ENCODE results near the gene UQCRC2.
"Not testable (repeated sequence)": the region's sequence is repeated elsewhere in the genome, so short reads cannot be mapped to it uniquely, and the experiment has no call there.

UQCRC2 gene

GRCh38 chr16:22016927-22017326 lies 63.8 kb downstream of the UQCRC2 start:
- Histone ChIP-seq H3K9me3 (ENCODE audit: control extremely low read depth in 1 of 5, control insufficient read depth in 4 of 5, insufficient read depth in 2 of 5, low read depth in 1 of 5, low read length in 4 of 5) (no peaks in the 10 kb centered on the region), H3K4me1 (ENCODE audit: control extremely low read depth in 1 of 4, control insufficient read depth in 4 of 4, insufficient read depth in 4 of 4, low read length in 3 of 4) (peaks cover 0 to 5% (median 1%) of the 10 kb centered on the region in 4 experiments), H3K27ac (ENCODE audit: insufficient read depth in 1 of 2, low read depth in 1 of 2, low read length in 2 of 2, poor library complexity in 1 of 2, severe bottlenecking in 2 of 2) (no peak overlapping the region), H3K36me3 (ENCODE audit: control insufficient read depth in 4 of 4, insufficient read depth in 4 of 4, low read length in 3 of 4) (no peaks in the 10 kb centered on the region), H3K27me3 (replicated peaks in 2 of 5; ENCODE audit: control insufficient read depth in 4 of 5, insufficient read depth in 5 of 5, low read length in 4 of 5) (no peaks in the 10 kb centered on the region), H3K4me3 (ENCODE audit: control insufficient read depth in 1 of 7, extremely low read depth in 1 of 7, insufficient read depth in 4 of 7, low read depth in 2 of 7, low read length in 6 of 7) (no peak overlapping the region)
- POLR2A ChIA-PET, result no interaction called here
- WGBS (ENCODE audit: insufficient coverage), result 100% methylated on average over 1 of the region's 4 CpGs
- no peak for DNase-seq
- CTCF ChIA-PET, result interaction anchor here (0.6 to 1.7 kb wide), 5 partner anchors 13 to 231 kb away, joined by 3 to 7 read pairs (median 6); no protein-coding TSS in a partner anchor

GRCh38 chr16:22018559-22018958 lies 65.4 kb downstream of the UQCRC2 start:
- ChIA-PET POLR2A (no interaction called here), CTCF (no interaction called here)
- no peak for DNase-seq
- Histone ChIP-seq H3K4me1 (ENCODE audit: control extremely low read depth in 1 of 4, control insufficient read depth in 4 of 4, insufficient read depth in 4 of 4, low read length in 3 of 4) (peaks cover 0 to 5% (median 1%) of the 10 kb centered on the region in 4 experiments), H3K9me3 (ENCODE audit: control extremely low read depth in 1 of 5, control insufficient read depth in 4 of 5, insufficient read depth in 2 of 5, low read depth in 1 of 5, low read length in 4 of 5) (no peaks in the 10 kb centered on the region), H3K27me3 (replicated peaks in 2 of 5; ENCODE audit: control insufficient read depth in 4 of 5, insufficient read depth in 5 of 5, low read length in 4 of 5) (no peaks in the 10 kb centered on the region), H3K4me3 (ENCODE audit: control insufficient read depth in 1 of 7, extremely low read depth in 1 of 7, insufficient read depth in 4 of 7, low read depth in 2 of 7, low read length in 6 of 7) (no peak overlapping the region), H3K36me3 (ENCODE audit: control insufficient read depth in 4 of 4, insufficient read depth in 4 of 4, low read length in 3 of 4) (no peaks in the 10 kb centered on the region), H3K27ac (ENCODE audit: insufficient read depth in 1 of 2, low read depth in 1 of 2, low read length in 2 of 2, poor library complexity in 1 of 2, severe bottlenecking in 2 of 2) (no peak overlapping the region)
- WGBS (ENCODE audit: insufficient coverage), result 83% methylated on average over 1 of the region's 1 CpG

GRCh38 chr16:22022151-22022550 lies 69.0 kb downstream of the UQCRC2 start:
- Histone ChIP-seq H3K27me3 (replicated peaks in 2 of 5; ENCODE audit: control insufficient read depth in 4 of 5, insufficient read depth in 5 of 5, low read length in 4 of 5) (no peaks in the 10 kb centered on the region), H3K4me3 (ENCODE audit: control insufficient read depth in 1 of 7, extremely low read depth in 1 of 7, insufficient read depth in 4 of 7, low read depth in 2 of 7, low read length in 6 of 7) (no peak overlapping the region), H3K9me3 (ENCODE audit: control extremely low read depth in 1 of 5, control insufficient read depth in 4 of 5, insufficient read depth in 2 of 5, low read depth in 1 of 5, low read length in 4 of 5) (no peaks in the 10 kb centered on the region), H3K27ac (ENCODE audit: insufficient read depth in 1 of 2, low read depth in 1 of 2, low read length in 2 of 2, poor library complexity in 1 of 2, severe bottlenecking in 2 of 2) (no peak overlapping the region), H3K4me1 (ENCODE audit: control extremely low read depth in 1 of 4, control insufficient read depth in 4 of 4, insufficient read depth in 4 of 4, low read length in 3 of 4) (peaks cover 0 to 2% (median 0%) of the 10 kb centered on the region in 4 experiments), H3K36me3 (ENCODE audit: control insufficient read depth in 4 of 4, insufficient read depth in 4 of 4, low read length in 3 of 4) (no peaks in the 10 kb centered on the region)
- ChIA-PET POLR2A (no interaction called here), CTCF (no interaction called here)
- 100% methylated on average over 1 of the region's 5 CpGs for WGBS (ENCODE audit: insufficient coverage)
- no peak for DNase-seq

GRCh38 chr16:22023505-22023904 lies 70.3 kb downstream of the UQCRC2 start:
- no CpG with 5 or more reads among the region's 1 CpG for WGBS (ENCODE audit: insufficient coverage)
- no peaks in the 10 kb centered on the region for H3K9me3 ChIP-seq (ENCODE audit: control extremely low read depth in 1 of 5, control insufficient read depth in 4 of 5, insufficient read depth in 2 of 5, low read depth in 1 of 5, low read length in 4 of 5)
- H3K4me3 ChIP-seq (ENCODE audit: control insufficient read depth in 1 of 7, extremely low read depth in 1 of 7, insufficient read depth in 4 of 7, low read depth in 2 of 7, low read length in 6 of 7), result no peak overlapping the region
- no peaks in the 10 kb centered on the region for H3K27me3 ChIP-seq (replicated peaks in 2 of 5; ENCODE audit: control insufficient read depth in 4 of 5, insufficient read depth in 5 of 5, low read length in 4 of 5)
- no peak for DNase-seq
- H3K27ac ChIP-seq (ENCODE audit: insufficient read depth in 1 of 2, low read depth in 1 of 2, low read length in 2 of 2, poor library complexity in 1 of 2, severe bottlenecking in 2 of 2), result no peak overlapping the region
- H3K36me3 ChIP-seq (ENCODE audit: control insufficient read depth in 4 of 4, insufficient read depth in 4 of 4, low read length in 3 of 4), result no peaks in the 10 kb centered on the region
- H3K4me1 ChIP-seq (ENCODE audit: control extremely low read depth in 1 of 4, control insufficient read depth in 4 of 4, insufficient read depth in 4 of 4, low read length in 3 of 4), result peaks cover 0 to 2% (median 0%) of the 10 kb centered on the region in 4 experiments
- POLR2A ChIA-PET, result no interaction called here
- CTCF ChIA-PET, result no interaction called here

- 92% methylated on average over 2 of the region's 4 CpGs for WGBS (ENCODE audit: insufficient coverage)
- H3K27me3 ChIP-seq (replicated peaks in 2 of 5; ENCODE audit: control insufficient read depth in 4 of 5, insufficient read depth in 5 of 5, low read length in 4 of 5); DNase-seq; H3K9me3 ChIP-seq (ENCODE audit: control extremely low read depth in 1 of 5, control insufficient read depth in 4 of 5, insufficient read depth in 2 of 5, low read depth in 1 of 5, low read length in 4 of 5); POLR2A ChIA-PET; H3K4me1 ChIP-seq (ENCODE audit: control extremely low read depth in 1 of 4, control insufficient read depth in 4 of 4, insufficient read depth in 4 of 4, low read length in 3 of 4); H3K36me3 ChIP-seq (ENCODE audit: control insufficient read depth in 4 of 4, insufficient read depth in 4 of 4, low read length in 3 of 4); H3K27ac ChIP-seq (ENCODE audit: insufficient read depth in 1 of 2, low read depth in 1 of 2, low read length in 2 of 2, poor library complexity in 1 of 2, severe bottlenecking in 2 of 2); H3K4me3 ChIP-seq (ENCODE audit: control insufficient read depth in 1 of 7, extremely low read depth in 1 of 7, insufficient read depth in 4 of 7, low read depth in 2 of 7, low read length in 6 of 7): not testable (repeated sequence)
- CTCF ChIA-PET, result interaction anchor here (1.5 kb wide), 1 partner anchor 12 kb away, joined by 3 read pairs; no protein-coding TSS in a partner anchor
Observed at GRCh38 chr16:22024785-22025184, 71.6 kb downstream of the UQCRC2 start.

- peaks cover 0 to 12% (median 2%) of the 10 kb centered on the region in 4 experiments for H3K36me3 ChIP-seq (ENCODE audit: control insufficient read depth in 4 of 4, insufficient read depth in 4 of 4, low read length in 3 of 4)
- no peak overlapping the region for H3K27ac ChIP-seq (ENCODE audit: insufficient read depth in 1 of 2, low read depth in 1 of 2, low read length in 2 of 2, poor library complexity in 1 of 2, severe bottlenecking in 2 of 2)
- 100% methylated on average over 1 of the region's 2 CpGs for WGBS (ENCODE audit: insufficient coverage)
- H3K4me3 ChIP-seq (ENCODE audit: control insufficient read depth in 1 of 7, extremely low read depth in 1 of 7, insufficient read depth in 4 of 7, low read depth in 2 of 7, low read length in 6 of 7), result no peak overlapping the region
- CTCF ChIA-PET, result no interaction called here
- no peaks in the 10 kb centered on the region for H3K27me3 ChIP-seq (replicated peaks in 2 of 5; ENCODE audit: control insufficient read depth in 4 of 5, insufficient read depth in 5 of 5, low read length in 4 of 5)
- peaks cover 0 to 10% (median 4%) of the 10 kb centered on the region in 5 experiments for H3K9me3 ChIP-seq (ENCODE audit: control extremely low read depth in 1 of 5, control insufficient read depth in 4 of 5, insufficient read depth in 2 of 5, low read depth in 1 of 5, low read length in 4 of 5)
- no peak for DNase-seq
- no peaks in the 10 kb centered on the region for H3K4me1 ChIP-seq (ENCODE audit: control extremely low read depth in 1 of 4, control insufficient read depth in 4 of 4, insufficient read depth in 4 of 4, low read length in 3 of 4)
- POLR2A ChIA-PET, result interaction anchor here (0.5 kb wide), 1 partner anchor 40 kb away, joined by 4 read pairs; no protein-coding TSS in a partner anchor
Observed at GRCh38 chr16:22027633-22028032, 74.5 kb downstream of the UQCRC2 start.

GRCh38 chr16:22029632-22030031 lies 76.5 kb downstream of the UQCRC2 start:
- POLR2A ChIA-PET, result no interaction called here
- Histone ChIP-seq H3K4me1 (ENCODE audit: control extremely low read depth in 1 of 4, control insufficient read depth in 4 of 4, insufficient read depth in 4 of 4, low read length in 3 of 4) (peaks cover 0 to under 1% (median 0%) of the 10 kb centered on the region in 4 experiments), H3K27ac (ENCODE audit: insufficient read depth in 1 of 2, low read depth in 1 of 2, low read length in 2 of 2, poor library complexity in 1 of 2, severe bottlenecking in 2 of 2) (no peak overlapping the region), H3K4me3 (ENCODE audit: control insufficient read depth in 1 of 7, extremely low read depth in 1 of 7, insufficient read depth in 4 of 7, low read depth in 2 of 7, low read length in 6 of 7) (no peak overlapping the region), H3K36me3 (ENCODE audit: control insufficient read depth in 4 of 4, insufficient read depth in 4 of 4, low read length in 3 of 4) (peaks cover 0 to 12% (median 2%) of the 10 kb centered on the region in 4 experiments), H3K9me3 (ENCODE audit: control extremely low read depth in 1 of 5, control insufficient read depth in 4 of 5, insufficient read depth in 2 of 5, low read depth in 1 of 5, low read length in 4 of 5) (peaks cover 0 to 10% (median 4%) of the 10 kb centered on the region in 5 experiments), H3K27me3 (replicated peaks in 2 of 5; ENCODE audit: control insufficient read depth in 4 of 5, insufficient read depth in 5 of 5, low read length in 4 of 5) (no peaks in the 10 kb centered on the region)
- DNase-seq, result no peak
- 96% methylated on average over 3 of the region's 4 CpGs for WGBS (ENCODE audit: insufficient coverage)
- CTCF ChIA-PET, result interaction anchor here (0.8 to 1.0 kb wide), 2 partner anchors 21 to 48 kb away, joined by 3 read pairs; no protein-coding TSS in a partner anchor
